ENCODE measurements around the gene EIF4E.
"Not testable (repeated sequence)": the region's sequence is repeated elsewhere in the genome, so short reads cannot be mapped to it uniquely, and the experiment has no call there.

The EIF4E gene, protein sequence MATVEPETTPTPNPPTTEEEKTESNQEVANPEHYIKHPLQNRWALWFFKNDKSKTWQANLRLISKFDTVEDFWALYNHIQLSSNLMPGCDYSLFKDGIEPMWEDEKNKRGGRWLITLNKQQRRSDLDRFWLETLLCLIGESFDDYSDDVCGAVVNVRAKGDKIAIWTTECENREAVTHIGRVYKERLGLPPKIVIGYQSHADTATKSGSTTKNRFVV

DNA sequence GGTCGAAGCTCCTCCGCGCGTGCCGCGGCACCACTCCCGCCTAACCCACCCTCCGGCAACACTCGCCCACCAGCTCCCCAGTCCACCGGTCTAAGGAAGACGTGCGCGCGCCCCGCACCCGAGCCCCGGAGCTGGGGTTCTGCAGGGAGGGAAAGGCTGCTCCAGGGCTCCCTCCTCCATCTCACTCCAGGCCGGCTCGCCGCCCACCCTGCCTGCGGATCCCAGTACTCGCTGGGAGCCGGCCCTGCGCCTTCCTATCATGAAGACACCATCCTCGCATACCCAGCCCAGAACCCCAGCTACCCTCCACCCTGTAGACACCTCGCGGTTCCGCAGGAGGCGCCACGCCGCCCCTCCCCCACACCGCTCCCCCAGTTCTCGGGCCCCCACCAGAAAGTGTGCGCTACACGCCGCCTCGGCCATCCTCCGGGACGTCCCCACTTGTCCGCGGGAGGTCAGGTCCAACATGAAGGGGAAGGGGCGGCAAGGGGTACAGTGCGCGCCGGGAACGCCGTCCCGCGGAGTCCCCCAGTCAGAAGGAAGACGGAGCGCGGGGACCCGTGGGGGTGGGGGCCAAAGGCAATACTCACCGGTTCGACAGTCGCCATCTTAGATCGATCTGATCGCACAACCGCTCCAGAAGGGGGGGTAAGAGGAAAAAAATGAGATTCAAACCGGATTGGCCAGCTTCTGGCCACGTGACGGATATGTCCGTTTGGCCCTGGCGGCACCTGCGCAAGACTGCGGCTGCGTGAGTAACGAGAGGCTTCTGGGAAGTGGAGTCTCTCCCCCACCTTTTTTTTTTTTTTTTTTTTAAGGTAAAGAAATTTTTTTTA, at the start of gene EIF4E:
Gene EIF4E (minus strand): TSS at position 629 of the 836 bp plus-strand sequence. CDS start 21 bp downstream, at position 608.
- peak; percentile 86 for DNase-seq

DNA sequence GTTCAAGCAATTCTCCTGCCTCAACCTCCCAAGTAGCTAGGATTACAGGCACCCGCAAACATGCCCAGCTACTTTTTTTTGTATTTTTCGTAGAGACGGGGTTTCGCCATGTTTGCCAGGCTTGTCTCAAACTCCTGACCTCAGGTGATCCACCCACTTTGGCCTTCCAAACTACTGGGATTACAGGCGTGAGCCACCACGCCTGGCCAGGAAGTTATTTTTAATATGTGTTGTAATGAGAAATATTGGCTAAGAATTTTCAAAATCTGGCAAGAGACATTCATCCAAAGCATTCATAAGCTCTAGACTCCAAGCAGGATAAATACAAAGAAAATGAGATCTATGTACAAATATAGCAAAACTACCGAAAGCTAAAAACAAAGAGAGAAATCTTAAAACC, 48.6 kb upstream of the EIF4E start:
- DNase-seq, result no peak

DNA sequence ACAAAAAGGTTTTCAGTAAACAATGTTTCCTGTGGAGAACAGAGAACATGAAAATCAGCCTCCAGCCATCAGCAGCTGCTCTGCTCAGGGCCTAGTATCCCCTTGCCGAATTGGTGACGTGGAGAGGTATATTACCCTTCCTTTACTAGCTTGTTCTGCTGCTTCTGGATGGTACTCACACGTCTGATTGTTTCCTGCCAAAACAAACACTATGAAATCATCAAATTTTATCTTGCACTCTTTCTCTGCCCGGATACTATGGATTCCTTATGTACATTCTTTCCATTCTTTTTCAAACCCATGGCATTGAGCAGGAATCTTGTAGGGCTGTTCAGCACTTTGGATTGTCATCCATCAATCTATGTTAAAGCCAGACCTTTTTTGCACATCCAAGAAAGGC, 47.8 kb upstream of the EIF4E start:
- no peak for DNase-seq

DNA sequence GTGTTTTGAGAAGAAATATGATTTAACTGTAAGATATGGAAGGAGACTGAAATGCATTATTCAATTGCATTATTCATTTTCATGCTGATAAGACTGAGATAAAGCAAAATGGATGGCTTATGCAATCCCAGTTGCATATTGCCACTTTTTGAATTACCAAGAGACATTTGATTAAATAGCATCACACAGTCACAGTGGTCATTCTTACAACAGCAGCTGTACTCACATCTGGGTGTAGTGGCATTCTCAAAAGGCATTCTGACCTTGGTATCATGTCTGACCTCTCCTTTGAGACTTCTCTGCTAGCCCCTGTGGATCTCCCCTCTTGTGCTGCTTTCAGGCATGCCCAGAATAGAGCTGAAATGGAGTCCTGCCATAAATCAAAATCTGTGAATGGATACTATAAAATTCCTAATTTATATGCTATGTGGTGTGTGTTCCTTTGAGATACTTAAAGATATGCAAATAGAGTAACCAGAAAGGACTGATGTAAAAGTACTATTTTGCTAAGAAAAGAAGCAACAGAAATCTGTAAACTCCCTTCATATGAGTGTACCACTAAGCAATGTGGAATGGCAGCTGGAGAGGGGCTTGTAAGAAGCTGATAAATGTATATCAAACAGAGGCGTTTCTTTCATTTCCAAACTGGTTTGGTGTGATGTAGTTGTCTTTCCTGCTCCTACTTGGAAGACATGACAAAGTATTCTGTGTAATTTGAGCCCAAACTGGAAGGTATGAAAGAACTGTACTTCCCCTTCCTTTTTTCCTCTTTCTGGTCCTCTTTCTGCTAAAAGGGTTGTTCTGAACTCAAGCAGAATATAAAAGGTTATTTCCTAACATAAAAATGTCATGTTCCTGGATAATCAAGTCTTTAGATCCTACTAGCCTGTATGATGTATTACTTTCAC, 41.2 kb upstream of the EIF4E start:
- no peak for DNase-seq

DNA sequence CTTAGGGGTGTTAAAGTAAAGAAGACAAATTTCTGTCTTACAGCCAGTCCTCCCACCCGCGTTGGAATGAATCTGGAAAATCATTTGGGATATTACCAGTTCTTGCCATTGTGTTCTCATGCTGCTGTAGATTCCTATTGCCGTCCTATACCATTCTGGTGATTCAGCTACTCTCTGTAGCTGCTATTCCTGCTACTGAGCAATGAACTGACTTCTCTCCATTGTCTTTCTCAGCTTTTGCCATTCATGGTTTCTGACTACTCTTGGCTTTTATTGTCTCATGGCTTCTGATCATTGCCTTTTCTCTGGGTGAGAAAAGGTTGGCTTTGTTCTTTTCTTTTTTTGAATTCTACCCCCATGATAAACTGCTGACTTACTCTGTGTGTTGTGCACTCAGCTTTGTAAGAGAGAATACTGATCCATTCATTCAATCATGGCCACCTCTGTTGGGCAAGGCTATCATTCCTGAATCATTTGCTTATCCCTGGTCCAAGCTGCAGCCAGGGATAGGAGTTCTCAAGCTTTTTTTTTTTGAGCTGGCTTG, 38.9 kb upstream of the EIF4E start:
- DNase-seq, result no peak

DNA sequence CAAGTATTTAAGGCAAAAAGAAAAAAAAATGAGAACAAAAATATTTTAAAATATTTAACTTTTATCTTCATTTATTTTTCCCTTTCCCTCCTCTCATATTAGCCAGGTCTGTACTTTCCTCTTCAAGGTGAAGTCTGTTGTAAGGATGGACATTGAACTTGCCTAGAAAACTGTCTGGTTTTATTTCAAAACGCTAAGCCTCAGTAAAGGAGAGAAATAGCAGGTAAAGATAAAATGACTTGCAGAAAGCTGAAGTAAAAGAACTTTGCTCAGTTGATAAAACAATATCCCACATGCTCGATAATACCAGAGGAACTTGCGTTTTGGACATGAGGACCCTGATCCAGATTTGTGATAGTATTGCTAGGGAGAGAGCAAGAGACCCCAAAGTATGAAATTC, 38.0 kb upstream of the EIF4E start:
- DNase-seq, result no peak

DNA sequence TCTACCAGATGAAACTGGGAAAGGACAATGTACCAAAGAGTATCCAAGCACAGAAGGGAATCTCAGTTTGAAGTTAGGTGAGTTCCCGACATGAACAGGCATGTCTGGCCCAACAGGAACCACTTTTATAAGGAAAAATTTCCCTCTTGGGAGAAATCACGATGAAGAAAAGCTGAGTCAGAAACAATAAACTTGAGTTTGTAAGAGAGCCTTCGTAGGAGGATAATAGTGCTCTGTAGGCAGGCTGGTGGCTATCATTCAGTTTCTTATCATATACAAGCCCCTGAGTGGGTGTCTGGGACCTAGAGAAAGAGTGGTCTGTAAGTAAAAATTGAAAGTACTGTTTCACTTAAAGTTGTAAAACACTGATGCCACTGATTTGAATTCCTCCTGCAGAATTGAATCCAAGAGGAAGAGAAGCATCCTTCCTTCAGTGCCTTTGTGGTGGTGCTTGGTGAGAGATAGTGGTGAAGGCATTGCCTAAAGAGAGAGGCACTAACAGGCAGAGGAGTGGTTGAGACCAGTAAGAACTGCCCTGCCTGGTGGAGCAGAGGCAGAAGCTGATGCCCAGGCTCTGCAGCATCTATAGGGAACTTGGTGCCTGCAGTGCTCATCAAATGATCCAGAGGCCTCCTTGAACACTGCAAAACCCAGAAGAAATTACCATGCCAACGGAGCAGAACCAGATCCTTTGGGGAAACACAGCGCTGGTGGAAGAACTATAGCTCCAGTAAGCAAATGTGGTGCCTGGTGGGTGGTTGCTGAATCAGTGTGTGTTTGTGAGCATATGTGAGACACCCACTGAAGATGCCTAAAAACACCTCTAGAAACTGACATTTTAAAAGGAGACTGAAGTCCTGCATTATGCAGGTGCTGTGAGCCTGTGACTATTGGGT, 34.9 kb upstream of the EIF4E start:
- no peak for DNase-seq

DNA sequence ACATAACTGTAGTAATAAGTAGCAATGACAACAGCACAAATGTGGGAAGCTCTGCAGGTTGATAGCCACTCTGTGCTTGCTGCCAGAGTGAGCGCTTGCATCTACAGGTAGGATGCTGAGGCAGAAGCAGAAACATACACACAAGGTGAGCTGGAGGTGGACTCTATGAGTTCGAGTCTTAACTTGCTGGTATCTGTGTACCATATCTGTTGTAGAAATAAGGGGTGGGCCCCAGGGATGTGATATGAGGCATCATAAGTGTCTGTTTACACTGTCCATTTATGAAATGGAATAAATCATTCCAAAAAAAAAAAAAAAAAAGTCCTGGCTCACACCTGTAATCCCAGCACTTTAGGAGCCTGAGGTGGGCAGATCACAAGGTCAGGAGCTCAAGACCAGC, 32.8 kb upstream of the EIF4E start:
- no peak for DNase-seq

DNA sequence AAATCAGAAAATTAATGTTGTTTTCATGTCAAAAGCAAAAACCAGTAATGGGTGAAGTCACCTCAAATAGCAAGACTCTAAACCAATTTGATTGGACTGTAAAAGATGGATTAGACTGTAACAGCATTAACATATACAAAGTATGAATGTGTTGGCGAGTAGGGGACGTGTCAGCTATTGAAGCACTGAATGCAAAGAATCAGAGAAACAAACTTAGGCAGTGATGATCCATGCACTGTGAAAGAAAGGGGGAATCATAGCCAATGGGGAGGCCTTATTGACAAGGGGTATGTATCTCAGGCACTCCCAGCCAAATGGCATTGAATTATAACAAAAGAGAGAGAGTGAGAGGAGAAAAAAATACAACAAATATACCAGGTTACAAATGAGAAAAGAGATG, 30.5 kb upstream of the EIF4E start:
- no peak for DNase-seq

DNA sequence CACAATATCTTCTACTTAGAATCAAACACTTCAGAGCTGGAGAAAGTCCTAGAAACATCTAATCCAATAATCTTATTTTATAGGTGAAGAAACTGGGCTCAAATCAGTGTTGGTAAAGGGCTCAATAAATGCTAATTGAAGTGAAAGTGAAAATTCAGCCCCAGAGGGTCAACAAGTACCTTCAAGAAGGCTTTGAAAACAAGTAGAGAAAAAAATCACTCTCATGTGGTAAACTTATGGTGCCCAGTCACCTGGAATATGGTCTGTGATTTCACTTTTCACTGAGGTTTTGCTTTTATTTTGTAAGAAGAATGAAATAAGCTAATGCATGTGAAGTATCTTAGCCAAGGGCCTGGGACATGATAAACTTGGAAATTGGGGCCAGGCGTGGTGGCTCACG, 29.1 kb upstream of the EIF4E start:
- DNase-seq, result no peak

DNA sequence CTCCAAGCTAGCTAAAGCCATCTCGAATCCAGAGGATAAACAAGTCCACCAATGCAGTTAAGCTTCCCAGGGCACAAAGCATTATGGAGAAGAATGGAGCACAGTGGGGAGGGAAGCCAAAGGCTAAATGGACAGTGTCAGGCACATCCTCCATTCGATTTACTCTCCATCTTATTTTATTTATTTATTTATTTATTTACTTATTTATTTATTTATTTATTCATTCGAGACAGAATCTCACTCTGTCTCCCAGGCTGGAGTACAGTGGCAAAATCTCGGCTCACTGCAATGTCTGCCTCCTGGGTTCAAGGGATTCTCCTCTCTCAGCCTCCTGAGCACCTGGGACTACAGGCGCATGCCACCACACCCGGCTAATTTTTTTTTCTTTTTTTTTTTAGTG, 26.3 kb upstream of the EIF4E start:
- DNase-seq, result no peak

DNA sequence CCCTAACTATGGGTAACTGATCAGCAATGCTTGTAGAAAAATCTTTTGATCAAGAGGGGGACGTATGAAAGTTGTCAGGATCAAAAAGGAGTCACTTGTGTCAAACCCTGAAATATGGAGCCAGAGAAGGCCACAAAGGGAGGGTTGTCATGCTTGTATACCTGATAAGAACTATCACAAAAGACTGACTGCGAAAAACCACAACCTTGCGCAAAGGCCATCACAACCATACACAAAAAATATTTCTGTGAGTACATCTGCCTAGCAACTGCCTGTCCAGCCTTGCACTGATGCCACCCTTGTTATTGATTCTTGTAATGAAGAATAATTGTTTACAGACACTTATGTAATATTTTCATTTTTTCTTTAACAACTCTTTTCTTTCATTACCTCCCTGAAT, 22.8 kb upstream of the EIF4E start:
- no peak for DNase-seq

DNA sequence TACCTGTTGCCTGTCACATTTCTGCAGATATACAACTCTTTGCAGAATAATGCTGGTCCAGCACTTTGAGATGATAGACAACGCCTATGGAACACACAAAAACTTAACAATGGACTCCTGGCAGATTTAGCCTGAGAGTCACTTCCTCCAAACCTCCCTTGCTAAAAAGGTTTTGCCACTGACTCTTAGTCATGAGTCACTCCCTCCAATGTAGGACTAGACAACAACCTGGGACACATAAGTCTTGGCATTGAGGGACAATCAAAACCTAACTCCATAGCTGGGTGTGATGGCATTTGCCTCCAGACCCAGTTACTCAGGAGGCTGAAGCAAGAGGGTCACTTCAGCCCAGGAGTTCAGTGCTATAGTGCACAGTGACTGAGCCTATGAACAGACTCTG, 22.0 kb upstream of the EIF4E start:
- no peak for DNase-seq

DNA sequence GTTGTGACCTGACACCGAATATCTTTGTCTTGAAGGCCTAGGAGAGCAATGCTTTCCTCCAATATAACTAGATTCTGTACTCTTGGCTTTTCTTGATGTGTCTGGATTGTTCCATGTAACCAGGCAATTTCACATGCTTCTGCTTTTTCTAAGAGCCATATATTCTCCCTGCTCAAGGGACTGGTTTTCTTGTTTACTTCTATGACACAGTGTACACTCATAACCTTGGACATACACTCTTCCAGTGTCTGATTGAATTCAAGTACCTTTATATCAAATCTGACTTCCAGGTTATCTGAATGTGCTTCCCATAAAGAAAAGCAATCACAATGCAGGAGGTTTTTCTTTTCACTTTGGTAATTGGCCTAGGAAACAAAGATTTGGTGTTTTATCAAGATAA, 17.4 kb upstream of the EIF4E start:
- no peak for DNase-seq

DNA sequence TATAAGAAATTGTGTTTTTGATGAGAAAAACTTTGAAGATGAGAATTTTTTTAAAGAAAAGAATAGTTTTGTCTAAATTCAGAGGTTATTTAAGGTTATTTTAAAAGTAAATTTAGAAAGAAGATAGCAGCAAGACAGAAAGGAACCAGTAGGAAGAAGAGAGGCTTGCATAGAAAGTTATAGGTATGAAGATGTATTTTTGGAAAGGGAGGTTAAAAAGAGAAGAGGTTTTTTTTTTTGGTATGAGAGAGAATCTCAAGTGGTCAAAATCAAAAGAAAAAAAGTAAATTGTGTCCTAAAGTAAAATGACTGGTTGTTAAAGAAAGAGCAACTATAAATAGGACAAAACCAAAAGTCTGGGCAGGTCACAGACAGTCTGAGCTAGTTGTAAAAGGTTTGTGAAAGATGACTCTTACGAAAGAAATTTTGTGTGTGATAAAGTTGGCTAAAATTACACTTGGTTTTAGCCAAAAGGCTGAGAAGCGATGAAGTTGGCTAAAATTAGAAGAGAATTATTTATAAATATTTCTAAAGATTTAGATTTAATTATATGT, 16.4 kb upstream of the EIF4E start:
- DNase-seq, result no peak

DNA sequence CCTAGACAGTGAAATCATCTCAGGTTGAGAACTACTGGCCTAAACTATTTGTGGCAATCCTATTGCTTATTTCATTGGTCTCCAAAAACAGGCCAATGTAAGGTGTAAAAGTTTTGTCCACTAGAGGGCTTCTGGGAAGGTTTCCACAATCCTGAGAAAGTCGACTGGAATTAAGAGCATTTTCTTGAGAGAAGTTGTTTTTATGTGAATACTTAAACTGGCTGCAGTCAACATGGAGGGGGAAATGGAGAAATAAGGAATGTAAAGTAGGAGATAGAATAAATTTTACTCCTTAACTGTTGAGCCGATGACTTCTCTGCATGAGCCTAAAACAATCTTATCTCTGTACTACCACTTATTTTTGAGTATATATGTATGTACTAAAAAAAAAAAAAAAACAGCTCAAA, 11.0 kb upstream of the EIF4E start:
- DNase-seq, result no peak

DNA sequence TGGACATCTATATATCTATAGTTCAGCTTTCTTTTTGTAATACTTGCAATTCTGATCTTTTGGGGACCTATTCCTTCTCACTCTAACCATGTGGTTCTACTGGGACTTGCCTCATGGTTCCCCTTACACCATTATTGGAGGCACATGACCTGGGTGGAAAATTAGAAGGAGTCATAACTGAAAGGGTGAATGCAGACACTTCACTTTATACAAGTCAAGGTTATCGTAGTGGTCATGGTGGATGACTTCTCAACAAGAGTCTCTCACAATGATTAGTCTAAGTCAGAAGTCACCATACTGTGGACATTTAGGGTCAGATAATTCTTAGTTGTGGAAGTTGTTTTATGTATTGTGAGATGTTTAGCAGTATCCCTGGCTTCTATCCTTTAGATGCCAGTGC, 10.5 kb upstream of the EIF4E start:
- no peak for DNase-seq

DNA sequence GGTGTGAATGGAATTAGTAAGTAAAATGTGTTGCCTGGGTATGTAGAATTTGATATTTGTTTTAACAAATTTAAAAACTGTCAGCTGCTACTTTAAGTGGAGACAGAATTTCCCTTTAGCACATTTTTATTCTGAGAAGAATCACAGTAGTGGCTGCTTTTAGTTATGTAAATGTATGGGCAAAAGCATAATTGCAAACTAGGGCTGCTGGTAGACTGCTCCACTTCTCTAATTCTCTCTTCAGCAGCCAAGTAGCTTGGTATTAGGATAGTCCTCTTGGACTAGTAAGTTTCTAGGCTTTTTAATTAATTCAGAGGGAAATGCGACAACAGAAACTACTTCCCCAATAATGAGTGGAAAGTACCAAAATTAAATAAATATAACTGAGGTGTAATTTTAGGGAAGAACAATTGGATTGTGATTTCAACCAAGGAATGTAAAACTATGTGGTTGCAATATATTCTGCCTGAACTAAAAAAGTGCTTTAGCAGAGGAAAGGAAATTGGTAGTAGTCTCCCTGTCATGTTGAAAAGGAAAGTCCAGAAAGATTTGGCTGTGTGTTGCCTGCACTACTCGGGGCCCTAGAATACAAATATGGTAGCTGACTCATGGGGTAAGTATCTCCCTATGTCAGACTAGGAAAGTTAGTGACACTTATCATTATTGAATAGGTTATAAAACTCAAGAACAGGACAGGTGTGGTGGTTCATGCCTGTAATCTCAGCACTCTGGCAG, 9.2 kb upstream of the EIF4E start:
- DNase-seq, result no peak

DNA sequence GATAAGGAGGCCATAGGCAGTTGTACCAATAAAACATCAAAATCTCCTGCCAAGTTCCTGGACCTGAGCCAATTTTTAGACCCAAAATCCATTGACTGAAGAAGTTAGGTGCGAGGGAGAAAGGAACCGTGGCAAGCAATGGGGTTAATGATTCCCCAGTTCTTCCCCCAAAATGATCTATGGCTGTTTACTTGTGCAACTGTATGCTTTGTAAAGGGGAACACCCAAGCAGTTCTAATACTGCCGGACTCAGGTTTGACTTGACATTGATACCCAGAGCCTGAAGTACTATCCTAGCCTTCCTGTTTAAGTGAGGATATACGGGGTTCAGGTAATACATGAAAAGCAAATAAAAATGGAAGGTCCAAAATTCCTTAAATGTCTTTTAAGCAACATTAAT, 6.7 kb upstream of the EIF4E start:
- DNase-seq, result no peak

DNA sequence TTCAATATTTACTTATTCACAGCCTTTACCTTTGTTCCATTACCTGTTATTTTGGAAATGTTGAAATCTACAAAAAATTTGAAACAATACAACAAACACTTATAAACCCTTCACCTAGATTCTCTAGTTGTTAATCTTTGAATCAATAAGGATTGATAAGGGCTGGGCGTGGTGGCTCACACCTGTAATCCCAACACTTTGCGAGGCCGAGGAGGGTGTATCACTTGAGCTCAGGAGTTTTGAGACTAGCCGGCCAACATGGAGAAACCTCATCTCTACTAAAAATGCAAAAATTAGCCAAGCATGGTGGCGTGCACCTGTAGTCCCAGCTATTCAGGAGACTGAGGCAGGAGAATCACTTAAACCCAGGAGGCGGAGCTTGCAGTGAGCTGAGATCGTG, 5.9 kb upstream of the EIF4E start:
- DNase-seq, result not testable (repeated sequence)

DNA sequence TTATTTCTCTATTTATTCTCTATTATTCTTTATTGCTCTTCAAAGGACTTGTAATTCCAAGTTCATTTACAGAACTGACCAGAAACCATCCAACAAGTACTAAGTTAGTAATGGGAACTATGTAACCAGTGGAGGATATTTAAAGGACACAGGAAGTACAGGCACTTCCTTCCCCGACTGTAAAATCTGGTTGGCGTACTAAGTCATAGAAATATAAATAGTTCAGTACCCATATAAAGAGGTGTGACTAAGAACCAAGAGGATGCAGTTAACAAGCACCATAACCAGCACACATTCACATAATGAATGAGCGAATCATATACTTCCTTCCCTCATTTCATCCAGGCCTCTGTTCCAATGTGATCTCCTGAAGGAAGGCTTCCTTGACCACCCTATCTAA, 3.6 kb upstream of the EIF4E start:
- DNase-seq, result no peak
